Spinal cord (tissue), 10 donors: ENCODE measurements around the gene KMO. TPM values are rescaled to one million over a fixed set of nuclear protein-coding genes. Genes with fewer than 3 reads are reported as not detected.

Experiments used
- DNase-seq, 6 donors: peaks; one replicate each; pipeline versions ENCODE4 v3.0.0 to v3.0.0-alpha.2; 2013 to 2015; ENCODE audit warnings: low spot score in 6 of 6, low read depth in 4 of 6
- H3K27ac ChIP-seq: one replicate; pipeline ENCODE4 v1.5.1; 2013; ENCODE audit warnings: low read depth, low read length, control low read depth
- H3K27me3 ChIP-seq: one replicate; pipeline ENCODE4 v1.6.1; 2013; ENCODE audit warnings: low read length; ENCODE audit not compliant: control insufficient read depth, insufficient read depth
- H3K36me3 ChIP-seq: one replicate; pipeline ENCODE4 v1.6.1; 2013; ENCODE audit warnings: low read length; ENCODE audit not compliant: control insufficient read depth, insufficient read depth
- H3K4me1 ChIP-seq: one replicate; pipeline ENCODE4 v1.6.1; 2013; ENCODE audit warnings: low read length; ENCODE audit not compliant: control insufficient read depth, insufficient read depth
- H3K4me3 ChIP-seq: one replicate; pipeline ENCODE4 v1.5.1; 2013; ENCODE audit warnings: low read depth, low read length, control low read depth
- H3K9me3 ChIP-seq: one replicate; pipeline ENCODE4 v1.6.1; 2013; ENCODE audit warnings: low read length; ENCODE audit not compliant: control insufficient read depth, insufficient read depth
- WGBS: methylation state at CpG from one replicate; pipeline ENCODE4 v1.1.5; 2013; ENCODE audit warnings: missing lambda C conversion rate; ENCODE audit not compliant: insufficient coverage; 5-methylcytosine and 5-hydroxymethylcytosine counted together
- polyA plus RNA-seq, 2 donors: library from polyadenylated mRNA; unstranded; fragments of 120-200 nt; gene quantifications; one replicate each; pipeline ENCODE4 v1.2.1, GENCODE V29; 2013; ENCODE audit not compliant: insufficient read length in 2 of 2
- total RNA-seq, 2 donors: library from RNA; depleted of rRNA in 1 of 2; stranded (reverse); fragments of 120-200 nt in 1 of 2; fragments of >200 nt in 1 of 2; gene quantifications; one replicate each; pipeline versions ENCODE4 v1.2.3 to v1.2.4, GENCODE V29; 2013 to 2014
- donor health status: healthy.

Gene KMO
- total and polyA plus RNA-seq, 4 donors, result 0.39 to 0.99 (median 0.43) TPM

DNA sequence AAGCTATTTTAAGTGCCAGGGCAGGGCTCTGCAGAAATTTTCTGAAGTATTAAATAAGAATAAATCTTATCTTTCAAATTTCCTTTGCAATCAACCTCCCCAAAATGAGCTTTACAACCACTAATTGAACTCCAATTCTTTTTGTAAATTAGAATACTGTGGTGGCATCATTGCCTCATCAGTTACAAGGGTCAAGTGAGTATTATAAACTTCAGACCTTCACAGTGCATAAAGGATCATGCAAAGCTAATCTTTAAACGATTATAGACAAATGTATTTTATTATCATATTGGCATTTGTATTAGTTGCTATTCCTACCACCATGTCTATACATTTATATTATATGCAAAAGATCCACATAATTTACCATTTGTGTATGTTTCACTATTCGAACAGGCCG, 100.8 kb downstream of the KMO start:
- H3K9me3 ChIP-seq, result no peaks in the 10 kb centered on the region

GRCh38 chr1:241635556-241636152, 103.5 kb downstream of the KMO start:
- no peaks in the 10 kb centered on the region for H3K9me3 ChIP-seq
- H3K36me3 ChIP-seq, result no peaks in the 10 kb centered on the region
- no peak overlapping the region for H3K4me3 ChIP-seq
- no peak for DNase-seq
- H3K27ac ChIP-seq, result no peak overlapping the region
- no peaks in the 10 kb centered on the region for H3K27me3 ChIP-seq
- peaks cover 2% of the 10 kb centered on the region for H3K4me1 ChIP-seq
- WGBS, result 100% methylated on average over 1 of the region's 4 CpGs

More for the DNA sequence above, 100.8 kb downstream of the KMO start:
- Histone ChIP-seq H3K4me1 (no peaks in the 10 kb centered on the region), H3K27ac (no peak overlapping the region), H3K36me3 (no peaks in the 10 kb centered on the region), H3K27me3 (no peaks in the 10 kb centered on the region), H3K4me3 (no peak overlapping the region)
- WGBS, result no CpG with 5 or more reads among the region's 3 CpGs
- DNase-seq, result no peak

DNA sequence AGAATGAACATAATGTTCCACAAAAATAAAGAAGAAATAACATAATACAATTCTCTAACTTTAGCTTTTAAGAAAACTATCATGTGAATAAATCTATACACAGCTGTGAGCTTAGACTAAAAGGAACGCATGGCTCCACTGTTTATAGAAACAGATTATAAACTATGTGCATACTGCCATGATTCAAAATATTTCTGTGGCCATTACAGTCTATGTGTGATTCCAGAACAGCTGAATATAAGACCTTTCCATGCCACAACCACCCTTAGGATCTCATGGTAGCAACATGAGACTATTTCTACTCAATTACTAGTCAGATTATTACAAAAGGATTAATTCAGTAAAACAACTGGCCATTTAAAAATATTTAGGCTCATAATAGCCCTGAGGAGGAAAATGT, 104.1 kb downstream of the KMO start:
- Histone ChIP-seq H3K36me3 (no peaks in the 10 kb centered on the region), H3K9me3 (no peaks in the 10 kb centered on the region), H3K4me1 (peaks cover 6% of the 10 kb centered on the region), H3K4me3 (no peak overlapping the region), H3K27ac (no peak overlapping the region), H3K27me3 (no peaks in the 10 kb centered on the region)
- WGBS, result no CpG with 5 or more reads among the region's 1 CpG
- no peak for DNase-seq

DNA sequence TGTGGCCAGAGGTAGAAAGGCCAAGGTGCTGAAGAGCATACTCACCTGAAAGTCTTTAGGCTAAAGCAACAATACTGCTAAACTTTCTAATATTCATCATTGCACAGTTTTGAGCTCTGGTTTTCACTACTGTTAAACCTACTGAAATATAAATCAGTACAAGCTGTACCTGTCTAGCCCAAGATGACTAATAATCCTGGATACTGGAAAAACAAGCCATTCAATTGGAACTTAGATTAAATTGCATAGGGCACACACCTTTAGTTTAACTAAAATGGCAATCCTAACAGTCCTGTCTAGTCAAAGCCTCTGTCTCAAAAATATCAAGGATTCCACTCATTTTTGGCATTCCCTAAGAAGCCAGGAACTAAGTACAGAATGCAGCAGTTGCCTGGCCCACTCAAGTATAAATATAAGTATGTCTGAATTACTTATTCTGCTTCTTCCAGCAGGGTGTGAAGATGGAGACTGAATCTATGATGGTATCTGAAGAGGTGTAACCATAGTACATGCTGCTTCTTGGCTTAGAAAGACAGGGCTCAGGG, 104.9 kb downstream of the KMO start:
- no peak for DNase-seq
- no peaks in the 10 kb centered on the region for H3K36me3 ChIP-seq
- H3K27me3 ChIP-seq, result no peaks in the 10 kb centered on the region
- H3K9me3 ChIP-seq, result no peaks in the 10 kb centered on the region
- peaks cover 6% of the 10 kb centered on the region for H3K4me1 ChIP-seq
- H3K27ac ChIP-seq, result no peak overlapping the region
- no peak overlapping the region for H3K4me3 ChIP-seq

DNA sequence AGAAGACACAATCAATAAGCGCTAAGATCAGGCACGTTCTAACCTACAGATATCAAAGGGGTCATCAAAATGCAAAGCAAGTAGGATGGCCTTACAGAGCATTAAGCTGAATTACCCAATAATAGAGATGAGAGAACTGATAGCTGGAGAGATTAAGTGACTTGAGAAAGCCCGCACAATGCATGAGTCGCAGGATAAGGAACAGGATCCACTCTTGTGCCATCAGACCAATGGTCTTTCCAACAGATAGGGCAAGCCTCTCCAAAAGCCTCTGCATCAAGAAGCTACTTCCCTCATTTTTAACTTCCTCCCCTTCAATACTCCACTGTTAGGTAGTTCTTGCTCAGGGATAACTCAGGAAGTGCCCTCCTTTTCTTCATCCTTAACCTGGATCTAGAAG, 105.4 kb downstream of the KMO start:
- no peaks in the 10 kb centered on the region for H3K27me3 ChIP-seq
- no peaks in the 10 kb centered on the region for H3K9me3 ChIP-seq
- H3K4me1 ChIP-seq, result peaks cover 6% of the 10 kb centered on the region
- 83% methylated on average over 1 of the region's 4 CpGs for WGBS
- no peak for DNase-seq
- H3K27ac ChIP-seq, result no peak overlapping the region
- H3K4me3 ChIP-seq, result no peak overlapping the region
- H3K36me3 ChIP-seq, result no peaks in the 10 kb centered on the region

GRCh38 chr1:241638099-241638682, 106.0 kb downstream of the KMO start:
- no peak overlapping the region for H3K4me3 ChIP-seq
- no peak overlapping the region for H3K27ac ChIP-seq
- no CpG with 5 or more reads among the region's 5 CpGs for WGBS

GRCh38 chr1:241638909-241639622, 106.9 kb downstream of the KMO start:
- peak in 4 of 6 donors; percentile 6 to 53 (median 30) for DNase-seq
- 2% methylated on average over 7 of the region's 11 CpGs for WGBS
- peaks cover 6% of the 10 kb centered on the region for H3K4me1 ChIP-seq
- H3K4me3 ChIP-seq, result peak overlapping the region; percentile 93
- no peaks in the 10 kb centered on the region for H3K27me3 ChIP-seq
- no peaks in the 10 kb centered on the region for H3K9me3 ChIP-seq
- H3K27ac ChIP-seq, result no peak overlapping the region
- no peaks in the 10 kb centered on the region for H3K36me3 ChIP-seq

More at GRCh38 chr1:241638099-241638682, 106.0 kb downstream of the KMO start:
- H3K36me3 ChIP-seq, result no peaks in the 10 kb centered on the region
- no peak for DNase-seq
- H3K4me1 ChIP-seq, result peaks cover 6% of the 10 kb centered on the region
- H3K9me3 ChIP-seq, result no peaks in the 10 kb centered on the region
- H3K27me3 ChIP-seq, result no peaks in the 10 kb centered on the region

DNA sequence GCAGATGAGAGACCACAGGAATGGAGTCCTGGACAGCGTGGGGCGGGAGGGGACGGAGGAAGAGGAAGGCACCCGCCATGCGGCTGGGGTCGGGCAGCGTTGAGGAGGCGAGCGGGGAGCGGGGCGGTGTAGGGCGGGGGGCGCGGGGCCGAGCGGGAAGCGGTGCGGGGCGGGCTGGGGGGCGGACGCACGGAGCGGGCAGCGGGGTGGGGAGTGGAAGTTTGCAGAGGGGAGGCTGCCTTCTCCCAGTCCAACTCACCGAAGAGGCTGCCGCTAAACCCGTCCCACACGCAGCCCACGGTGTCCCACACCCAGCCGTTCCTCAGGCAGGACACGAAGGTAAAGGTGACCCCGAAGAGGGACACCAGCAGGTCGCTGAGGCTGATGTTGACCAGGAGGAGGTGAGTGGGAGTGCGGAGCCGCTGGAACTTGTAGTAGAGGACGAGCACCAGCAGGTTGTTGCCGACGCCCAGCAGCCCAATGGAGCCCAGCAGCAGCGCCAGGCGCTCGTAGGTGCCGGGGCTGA, 107.5 kb downstream of the KMO start:
- H3K9me3 ChIP-seq, result no peaks in the 10 kb centered on the region
- WGBS, result under 1% methylated on average over 21 of the region's 42 CpGs
- H3K4me3 ChIP-seq, result peak overlapping the region; percentile 93
- no peaks in the 10 kb centered on the region for H3K27me3 ChIP-seq
- H3K27ac ChIP-seq, result peak overlapping the region; percentile 69
- no peaks in the 10 kb centered on the region for H3K36me3 ChIP-seq
- H3K4me1 ChIP-seq, result peaks cover 6% of the 10 kb centered on the region
- DNase-seq, result peak in 2 of 6 donors; percentile 24 to 65

GRCh38 chr1:241640149-241640866, 108.1 kb downstream of the KMO start, which contains the start of the genes CHML and OPN3:
CHML (minus strand) TSS chr1:241640369; CDS start chr1:241635766, 4,603 bp downstream.
OPN3 (minus strand) TSS chr1:241640369; CDS start chr1:241640254, 115 bp downstream.
- peak within 1 kb of the TSS; percentile 73 for H3K27ac ChIP-seq
- peak within 1 kb of the TSS; percentile 93 for H3K4me3 ChIP-seq
- H3K9me3 ChIP-seq, result no peaks in the 10 kb centered on the region
- 2% methylated on average over 74 of the region's 81 CpGs for WGBS
- H3K27me3 ChIP-seq, result no peaks in the 10 kb centered on the region
- peak; percentile 61 to 97 (median 85) for DNase-seq
- peaks cover 6% of the 10 kb centered on the region for H3K4me1 ChIP-seq
- no peaks in the 10 kb centered on the region for H3K36me3 ChIP-seq
